H1 (cell line): Measurements from ENCODE around the gene SYT2. TPM values are rescaled to one million over a fixed set of nuclear protein-coding genes. Genes with fewer than 3 reads are reported as not detected.

Source experiments
- CREB1 ChIP-seq: IDR thresholded peaks from 2 replicates; pipeline ENCODE4 v1.6.1; 2012; ENCODE audit warnings: inconsistent platforms
- EZH2 ChIP-seq: fragments of 200-600 bp; sonication (generic); IDR thresholded peaks from 2 replicates; pipeline ENCODE4 v1.7.1; 2012; ENCODE audit warnings: low read depth, mild to moderate bottlenecking, moderate library complexity, low read length, inconsistent platforms; ENCODE audit not compliant: severe bottlenecking
- POLR2AphosphoS5 ChIP-seq: IDR thresholded peaks from 2 replicates; pipeline ENCODE4 v1.6.1; 2011; ENCODE audit warnings: low read depth, low read length
- SIN3A ChIP-seq, 2 experiments: IDR thresholded peaks in 1 of 2; conservative IDR thresholded peaks in 1 of 2; 2 replicates each; pipeline ENCODE4 v1.6.1; 2011 to 2012; ENCODE audit warnings: low read length in 2 of 2, improper control_type of control experiment in 1 of 2, low read depth in 1 of 2, mild to moderate bottlenecking in 1 of 2
- SUZ12 ChIP-seq: fragments of 200-600 bp; sonication (generic); IDR thresholded peaks from 2 replicates; pipeline ENCODE4 v1.6.1; 2012; ENCODE audit warnings: mild to moderate bottlenecking, inconsistent platforms, low read length, moderate library complexity, mixed read lengths
- TAF1 ChIP-seq: IDR thresholded peaks from 2 replicates; pipeline ENCODE4 v1.6.1; 2011; ENCODE audit warnings: mild to moderate bottlenecking, low read depth, low read length
- polyA plus RNA-seq, 7 experiments: library from polyadenylated mRNA; depleted of rRNA in 3 of 7; stranded (reverse) in 5 of 7; unstranded in 2 of 7; fragments of >200 nt in 5 of 7; fragments of 200-250 nt in 2 of 7; gene quantifications; 1 replicate in 5 of 7; 2 replicates in 1 of 7; 4 replicates in 1 of 7; pipeline versions ENCODE4 v1.2.1 to v1.2.3, GENCODE V29; 2011 to 2013; ENCODE audit warnings: missing spikeins in 2 of 7, mixed read lengths in 2 of 7
- total RNA-seq: library from RNA; stranded (reverse); fragmentation: NEBNext Ultra II Directional; extraction: Animal tissue kit (Norgen Biotek cat#: 25700); gene quantifications from 2 replicates; pipeline ENCODE4 v1.2.1, GENCODE V29; 2021
- TF ChIP-seq, protein P1 (sequence below): fragments of 300-600 bp; sonication (generic); IDR thresholded peaks from 2 replicates; pipeline ENCODE4 v1.7.1; 2012; ENCODE audit warnings: low read length, moderate library complexity, mild to moderate bottlenecking, inconsistent platforms; ENCODE audit not compliant: insufficient replicate concordance

Gene SYT2
- total and polyA plus RNA-seq, 2 of the 8 experiments (the other 6 are each of a cell fraction or from before 2014, with no cell fraction given) = 2.8 to 11.0 TPM

DNA sequence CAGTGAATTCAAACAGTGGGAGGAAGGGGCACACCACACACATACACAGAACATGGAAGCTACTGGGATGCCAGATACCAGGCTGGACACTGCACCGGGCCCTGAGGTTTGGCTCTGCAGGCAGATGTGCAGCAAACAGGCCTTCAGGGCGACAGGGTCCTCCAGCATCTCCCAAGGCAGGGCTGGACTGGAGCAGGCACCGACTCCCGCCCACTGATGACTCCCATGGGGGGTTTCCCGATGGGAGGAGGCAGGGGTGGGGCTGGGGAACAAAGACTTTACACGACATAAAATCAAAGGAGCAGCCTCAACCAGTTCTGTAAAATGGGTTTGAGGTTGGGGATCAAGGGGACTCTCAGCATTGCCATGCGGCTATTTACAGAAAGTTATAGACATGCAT, 118.1 kb downstream of the SYT2 start (continued):
- TF ChIP-seq, protein P1, sequence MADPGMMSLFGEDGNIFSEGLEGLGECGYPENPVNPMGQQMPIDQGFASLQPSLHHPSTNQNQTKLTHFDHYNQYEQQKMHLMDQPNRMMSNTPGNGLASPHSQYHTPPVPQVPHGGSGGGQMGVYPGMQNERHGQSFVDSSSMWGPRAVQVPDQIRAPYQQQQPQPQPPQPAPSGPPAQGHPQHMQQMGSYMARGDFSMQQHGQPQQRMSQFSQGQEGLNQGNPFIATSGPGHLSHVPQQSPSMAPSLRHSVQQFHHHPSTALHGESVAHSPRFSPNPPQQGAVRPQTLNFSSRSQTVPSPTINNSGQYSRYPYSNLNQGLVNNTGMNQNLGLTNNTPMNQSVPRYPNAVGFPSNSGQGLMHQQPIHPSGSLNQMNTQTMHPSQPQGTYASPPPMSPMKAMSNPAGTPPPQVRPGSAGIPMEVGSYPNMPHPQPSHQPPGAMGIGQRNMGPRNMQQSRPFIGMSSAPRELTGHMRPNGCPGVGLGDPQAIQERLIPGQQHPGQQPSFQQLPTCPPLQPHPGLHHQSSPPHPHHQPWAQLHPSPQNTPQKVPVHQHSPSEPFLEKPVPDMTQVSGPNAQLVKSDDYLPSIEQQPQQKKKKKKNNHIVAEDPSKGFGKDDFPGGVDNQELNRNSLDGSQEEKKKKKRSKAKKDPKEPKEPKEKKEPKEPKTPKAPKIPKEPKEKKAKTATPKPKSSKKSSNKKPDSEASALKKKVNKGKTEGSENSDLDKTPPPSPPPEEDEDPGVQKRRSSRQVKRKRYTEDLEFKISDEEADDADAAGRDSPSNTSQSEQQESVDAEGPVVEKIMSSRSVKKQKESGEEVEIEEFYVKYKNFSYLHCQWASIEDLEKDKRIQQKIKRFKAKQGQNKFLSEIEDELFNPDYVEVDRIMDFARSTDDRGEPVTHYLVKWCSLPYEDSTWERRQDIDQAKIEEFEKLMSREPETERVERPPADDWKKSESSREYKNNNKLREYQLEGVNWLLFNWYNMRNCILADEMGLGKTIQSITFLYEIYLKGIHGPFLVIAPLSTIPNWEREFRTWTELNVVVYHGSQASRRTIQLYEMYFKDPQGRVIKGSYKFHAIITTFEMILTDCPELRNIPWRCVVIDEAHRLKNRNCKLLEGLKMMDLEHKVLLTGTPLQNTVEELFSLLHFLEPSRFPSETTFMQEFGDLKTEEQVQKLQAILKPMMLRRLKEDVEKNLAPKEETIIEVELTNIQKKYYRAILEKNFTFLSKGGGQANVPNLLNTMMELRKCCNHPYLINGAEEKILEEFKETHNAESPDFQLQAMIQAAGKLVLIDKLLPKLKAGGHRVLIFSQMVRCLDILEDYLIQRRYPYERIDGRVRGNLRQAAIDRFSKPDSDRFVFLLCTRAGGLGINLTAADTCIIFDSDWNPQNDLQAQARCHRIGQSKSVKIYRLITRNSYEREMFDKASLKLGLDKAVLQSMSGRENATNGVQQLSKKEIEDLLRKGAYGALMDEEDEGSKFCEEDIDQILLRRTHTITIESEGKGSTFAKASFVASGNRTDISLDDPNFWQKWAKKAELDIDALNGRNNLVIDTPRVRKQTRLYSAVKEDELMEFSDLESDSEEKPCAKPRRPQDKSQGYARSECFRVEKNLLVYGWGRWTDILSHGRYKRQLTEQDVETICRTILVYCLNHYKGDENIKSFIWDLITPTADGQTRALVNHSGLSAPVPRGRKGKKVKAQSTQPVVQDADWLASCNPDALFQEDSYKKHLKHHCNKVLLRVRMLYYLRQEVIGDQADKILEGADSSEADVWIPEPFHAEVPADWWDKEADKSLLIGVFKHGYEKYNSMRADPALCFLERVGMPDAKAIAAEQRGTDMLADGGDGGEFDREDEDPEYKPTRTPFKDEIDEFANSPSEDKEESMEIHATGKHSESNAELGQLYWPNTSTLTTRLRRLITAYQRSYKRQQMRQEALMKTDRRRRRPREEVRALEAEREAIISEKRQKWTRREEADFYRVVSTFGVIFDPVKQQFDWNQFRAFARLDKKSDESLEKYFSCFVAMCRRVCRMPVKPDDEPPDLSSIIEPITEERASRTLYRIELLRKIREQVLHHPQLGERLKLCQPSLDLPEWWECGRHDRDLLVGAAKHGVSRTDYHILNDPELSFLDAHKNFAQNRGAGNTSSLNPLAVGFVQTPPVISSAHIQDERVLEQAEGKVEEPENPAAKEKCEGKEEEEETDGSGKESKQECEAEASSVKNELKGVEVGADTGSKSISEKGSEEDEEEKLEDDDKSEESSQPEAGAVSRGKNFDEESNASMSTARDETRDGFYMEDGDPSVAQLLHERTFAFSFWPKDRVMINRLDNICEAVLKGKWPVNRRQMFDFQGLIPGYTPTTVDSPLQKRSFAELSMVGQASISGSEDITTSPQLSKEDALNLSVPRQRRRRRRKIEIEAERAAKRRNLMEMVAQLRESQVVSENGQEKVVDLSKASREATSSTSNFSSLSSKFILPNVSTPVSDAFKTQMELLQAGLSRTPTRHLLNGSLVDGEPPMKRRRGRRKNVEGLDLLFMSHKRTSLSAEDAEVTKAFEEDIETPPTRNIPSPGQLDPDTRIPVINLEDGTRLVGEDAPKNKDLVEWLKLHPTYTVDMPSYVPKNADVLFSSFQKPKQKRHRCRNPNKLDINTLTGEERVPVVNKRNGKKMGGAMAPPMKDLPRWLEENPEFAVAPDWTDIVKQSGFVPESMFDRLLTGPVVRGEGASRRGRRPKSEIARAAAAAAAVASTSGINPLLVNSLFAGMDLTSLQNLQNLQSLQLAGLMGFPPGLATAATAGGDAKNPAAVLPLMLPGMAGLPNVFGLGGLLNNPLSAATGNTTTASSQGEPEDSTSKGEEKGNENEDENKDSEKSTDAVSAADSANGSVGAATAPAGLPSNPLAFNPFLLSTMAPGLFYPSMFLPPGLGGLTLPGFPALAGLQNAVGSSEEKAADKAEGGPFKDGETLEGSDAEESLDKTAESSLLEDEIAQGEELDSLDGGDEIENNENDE = no peak
- TF ChIP-seq SUZ12 (no peak), TAF1 (no peak), CREB1 (no peak), SIN3A (conservative IDR thresholded peaks at IDR 0.05 in 1 of 2, IDR thresholded peaks at IDR 0.05 in 1 of 2; ENCODE audit: low read depth in 1 of 2, low read length in 2 of 2) (no peak), EZH2 (no peak), POLR2AphosphoS5 (no peak)
